D721Med (cell line): ENCODE results near the gene ZBTB7B.

Experiments used
- DNase-seq: peaks from one replicate; pipeline ENCODE4 v3.0.0; 2011; ENCODE audit warnings: low spot score; ENCODE audit not compliant: insufficient read length
- FAIRE-seq: peaks from 2 replicates; lab custom pipeline; 2011; peaks lifted over from hg19 to GRCh38; lab: Jason Lieb, UNC
- TF ChIP-seq, protein P1 (sequence below): IDR thresholded peaks from 2 replicates; pipeline ENCODE4 v1.5.1; 2012; ENCODE audit warnings: mild to moderate bottlenecking, control low read depth; ENCODE audit not compliant: insufficient read depth; ENCODE audit errors: missing control alignments

Gene ZBTB7B

DNA sequence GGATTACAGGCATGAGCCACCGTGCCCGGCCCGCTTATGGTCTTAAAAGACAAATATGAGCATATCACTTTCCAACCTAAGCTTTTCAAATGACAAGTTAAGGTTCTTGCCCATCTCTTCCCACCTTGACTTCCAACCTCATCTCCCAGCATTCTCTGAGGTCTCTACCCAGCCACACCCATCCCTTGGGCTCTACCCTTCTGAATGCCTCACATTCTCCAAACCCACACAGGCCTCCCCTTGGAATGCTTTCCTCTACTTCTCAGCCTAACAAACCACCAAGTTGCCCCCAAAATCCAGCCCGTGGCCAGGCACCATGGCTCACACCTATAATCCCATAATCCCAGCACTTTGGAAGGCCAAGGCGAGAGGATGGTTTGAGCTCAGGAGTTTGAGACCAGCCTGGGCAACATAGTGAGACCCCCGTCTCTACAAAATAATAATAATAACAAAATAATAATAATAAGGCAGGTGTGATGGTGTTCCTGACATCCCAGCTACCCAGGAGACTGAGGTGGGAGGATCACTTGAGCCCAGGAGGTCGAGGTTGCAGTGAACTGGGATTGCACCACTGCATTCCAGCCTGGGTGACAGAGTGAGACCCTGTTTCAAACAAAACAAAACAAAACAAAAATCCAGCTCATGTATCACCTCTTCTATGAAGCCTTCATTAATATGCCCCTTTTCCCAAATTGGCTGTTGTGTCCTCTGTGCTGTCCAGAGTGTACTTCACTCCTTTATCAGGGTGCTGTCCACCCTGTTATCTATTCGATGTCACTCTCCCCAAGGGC is 19.7 kb downstream of the ZBTB7B start:
- FAIRE-seq (no peak), DNase-seq (no peak)
- TF ChIP-seq, protein P1, sequence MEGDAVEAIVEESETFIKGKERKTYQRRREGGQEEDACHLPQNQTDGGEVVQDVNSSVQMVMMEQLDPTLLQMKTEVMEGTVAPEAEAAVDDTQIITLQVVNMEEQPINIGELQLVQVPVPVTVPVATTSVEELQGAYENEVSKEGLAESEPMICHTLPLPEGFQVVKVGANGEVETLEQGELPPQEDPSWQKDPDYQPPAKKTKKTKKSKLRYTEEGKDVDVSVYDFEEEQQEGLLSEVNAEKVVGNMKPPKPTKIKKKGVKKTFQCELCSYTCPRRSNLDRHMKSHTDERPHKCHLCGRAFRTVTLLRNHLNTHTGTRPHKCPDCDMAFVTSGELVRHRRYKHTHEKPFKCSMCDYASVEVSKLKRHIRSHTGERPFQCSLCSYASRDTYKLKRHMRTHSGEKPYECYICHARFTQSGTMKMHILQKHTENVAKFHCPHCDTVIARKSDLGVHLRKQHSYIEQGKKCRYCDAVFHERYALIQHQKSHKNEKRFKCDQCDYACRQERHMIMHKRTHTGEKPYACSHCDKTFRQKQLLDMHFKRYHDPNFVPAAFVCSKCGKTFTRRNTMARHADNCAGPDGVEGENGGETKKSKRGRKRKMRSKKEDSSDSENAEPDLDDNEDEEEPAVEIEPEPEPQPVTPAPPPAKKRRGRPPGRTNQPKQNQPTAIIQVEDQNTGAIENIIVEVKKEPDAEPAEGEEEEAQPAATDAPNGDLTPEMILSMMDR: no peak

DNA sequence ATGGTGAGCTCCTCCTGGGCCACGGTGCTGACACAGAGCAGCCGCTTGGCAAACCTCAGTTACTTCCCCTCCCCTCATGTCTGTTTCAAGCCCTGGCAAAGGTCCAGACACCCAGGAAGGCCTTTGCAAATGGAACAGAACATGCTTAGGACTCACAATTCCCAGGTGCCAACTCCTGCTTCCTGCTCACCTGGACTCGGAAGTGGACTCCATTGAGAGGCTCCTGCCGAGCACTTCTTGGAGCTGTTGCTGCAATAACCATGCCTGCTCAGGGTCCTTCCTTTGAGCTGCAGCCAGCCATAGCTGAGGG is 20.3 kb downstream of the ZBTB7B start:
- FAIRE-seq (no peak), DNase-seq (no peak)
- TF ChIP-seq, protein P1: no peak

DNA sequence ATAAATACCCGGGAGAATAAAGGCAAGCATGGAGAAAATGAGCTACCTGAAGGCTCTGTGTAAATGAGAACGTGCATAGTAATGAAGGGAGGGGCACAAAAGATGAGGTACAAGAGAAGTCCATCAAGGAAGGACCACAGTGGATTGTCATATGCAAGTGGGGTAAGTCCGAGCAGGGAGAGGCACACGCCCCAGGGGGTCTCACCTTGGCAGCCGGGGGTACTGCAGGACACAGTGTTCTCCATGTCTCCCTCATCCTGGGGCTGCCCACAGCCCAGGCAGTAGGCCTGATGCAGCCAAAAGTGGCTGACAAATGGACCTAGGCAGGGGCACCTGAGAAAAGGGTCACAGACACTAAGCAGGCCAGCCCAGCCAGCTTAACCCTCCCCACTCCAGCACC is 21.0 kb downstream of the ZBTB7B start:
- FAIRE-seq: no peak
- TF ChIP-seq, protein P1: no peak

DNA sequence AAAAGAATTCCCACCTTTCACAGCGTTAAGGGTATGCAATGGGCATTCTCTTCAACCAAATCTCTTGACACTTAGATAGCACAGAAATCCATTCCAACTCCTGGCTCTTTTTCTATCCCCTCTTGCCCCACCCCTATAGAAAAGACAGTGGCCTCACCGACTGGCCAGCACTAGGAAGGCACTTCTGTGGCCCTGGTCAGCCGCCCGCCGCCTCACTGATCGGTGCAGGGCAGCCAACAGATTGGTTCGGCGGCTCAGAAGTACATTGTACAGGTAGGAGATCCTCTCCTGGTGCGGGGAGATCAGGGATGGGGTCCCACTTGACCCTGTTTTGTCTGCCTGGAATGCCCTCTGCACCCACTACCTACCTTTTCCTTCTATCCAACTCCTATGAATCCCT is 21.7 kb downstream of the ZBTB7B start:
- TF ChIP-seq, protein P1: no peak
- no peak for FAIRE-seq
- DNase-seq: no peak

More for the DNA sequence above, 21.0 kb downstream of the ZBTB7B start:
- DNase-seq: no peak

DNA sequence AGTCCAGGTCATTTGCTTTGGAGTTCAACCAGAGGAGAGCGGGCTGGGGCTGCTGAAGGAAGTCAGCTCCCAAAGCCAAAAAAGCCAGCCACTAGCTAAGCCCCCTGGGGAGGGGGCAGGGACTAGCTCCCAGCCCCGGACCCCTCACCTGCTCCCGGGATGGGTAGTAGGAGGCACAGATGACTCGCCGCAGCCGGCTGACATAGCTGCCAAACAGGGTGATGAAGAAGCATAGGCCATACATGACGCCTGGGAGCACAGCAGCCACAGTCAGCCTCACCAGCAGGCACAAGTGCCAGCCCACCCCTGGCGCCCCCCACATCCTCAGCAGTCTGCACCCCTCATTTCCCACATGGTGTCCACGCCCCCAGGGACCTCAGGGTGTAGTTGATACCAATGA is 23.6 kb downstream of the ZBTB7B start:
- DNase-seq (no peak), FAIRE-seq (no peak)
- TF ChIP-seq, protein P1: no peak

DNA sequence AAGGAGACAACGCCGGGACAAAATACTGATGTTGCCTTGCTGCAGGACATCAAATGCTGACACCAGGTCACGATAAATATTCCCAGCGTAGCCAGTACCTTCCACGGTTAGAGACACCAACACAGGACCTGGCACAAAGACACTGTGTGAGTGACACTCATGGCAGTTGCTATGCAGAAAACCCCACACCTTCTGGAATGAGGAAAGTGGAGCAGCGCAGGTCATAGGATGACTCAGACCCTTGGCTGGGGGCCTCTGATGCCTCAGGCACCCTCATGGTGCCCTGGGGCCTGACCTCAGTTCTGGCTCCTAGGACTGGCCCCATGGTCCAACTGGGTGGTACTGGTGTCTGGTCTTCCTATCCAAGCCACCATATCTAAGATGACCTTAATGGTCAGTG is 24.0 kb downstream of the ZBTB7B start:
- DNase-seq (no peak), FAIRE-seq (no peak)
- TF ChIP-seq, protein P1: no peak

DNA sequence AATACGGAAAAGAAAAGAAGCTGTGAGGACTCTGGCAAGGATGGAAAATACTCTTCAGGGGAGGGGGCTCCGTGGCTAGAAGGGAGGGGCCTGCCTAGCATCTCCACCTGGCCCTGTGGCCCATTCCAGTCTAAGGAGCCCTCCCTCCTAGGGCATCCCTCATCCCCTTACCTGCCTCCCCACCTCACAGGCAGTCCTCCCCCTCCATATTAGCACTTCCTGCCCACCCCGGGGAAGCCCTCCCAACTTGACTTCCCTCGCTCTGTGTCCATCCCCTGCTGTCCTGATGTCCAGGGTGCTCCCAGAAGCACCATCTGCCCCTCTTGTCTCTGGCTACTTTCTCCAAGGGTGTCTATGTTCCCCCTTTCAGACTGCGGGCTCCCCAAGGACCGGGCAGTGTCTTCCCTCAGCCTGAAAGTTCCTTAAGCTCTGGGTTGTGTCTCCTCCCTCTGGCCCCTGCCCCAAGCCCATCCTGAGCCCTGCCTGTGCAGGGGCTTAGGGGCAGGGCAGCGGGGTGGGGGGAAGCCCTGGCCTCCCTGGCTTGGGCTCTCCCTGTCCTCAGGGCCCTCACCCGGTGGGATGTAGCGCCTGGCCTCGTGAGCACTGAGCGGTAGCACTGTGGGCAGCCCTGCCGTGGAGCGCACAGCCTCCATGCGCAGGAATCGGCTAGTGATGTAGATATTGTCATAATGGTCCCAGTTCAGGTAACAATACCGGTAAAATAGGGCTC is 27.1 kb downstream of the ZBTB7B start:
- FAIRE-seq (no peak), DNase-seq (no peak)
- TF ChIP-seq, protein P1: no peak
